Measurements from ENCODE around the gene PCBP3. TPM values are rescaled to one million over a fixed set of nuclear protein-coding genes. Genes with fewer than 3 reads are reported as not detected.

The PCBP3 gene
- polyA plus RNA-seq, 3 donors, result 1.9 to 2.0 (median 1.9) TPM

DNA sequence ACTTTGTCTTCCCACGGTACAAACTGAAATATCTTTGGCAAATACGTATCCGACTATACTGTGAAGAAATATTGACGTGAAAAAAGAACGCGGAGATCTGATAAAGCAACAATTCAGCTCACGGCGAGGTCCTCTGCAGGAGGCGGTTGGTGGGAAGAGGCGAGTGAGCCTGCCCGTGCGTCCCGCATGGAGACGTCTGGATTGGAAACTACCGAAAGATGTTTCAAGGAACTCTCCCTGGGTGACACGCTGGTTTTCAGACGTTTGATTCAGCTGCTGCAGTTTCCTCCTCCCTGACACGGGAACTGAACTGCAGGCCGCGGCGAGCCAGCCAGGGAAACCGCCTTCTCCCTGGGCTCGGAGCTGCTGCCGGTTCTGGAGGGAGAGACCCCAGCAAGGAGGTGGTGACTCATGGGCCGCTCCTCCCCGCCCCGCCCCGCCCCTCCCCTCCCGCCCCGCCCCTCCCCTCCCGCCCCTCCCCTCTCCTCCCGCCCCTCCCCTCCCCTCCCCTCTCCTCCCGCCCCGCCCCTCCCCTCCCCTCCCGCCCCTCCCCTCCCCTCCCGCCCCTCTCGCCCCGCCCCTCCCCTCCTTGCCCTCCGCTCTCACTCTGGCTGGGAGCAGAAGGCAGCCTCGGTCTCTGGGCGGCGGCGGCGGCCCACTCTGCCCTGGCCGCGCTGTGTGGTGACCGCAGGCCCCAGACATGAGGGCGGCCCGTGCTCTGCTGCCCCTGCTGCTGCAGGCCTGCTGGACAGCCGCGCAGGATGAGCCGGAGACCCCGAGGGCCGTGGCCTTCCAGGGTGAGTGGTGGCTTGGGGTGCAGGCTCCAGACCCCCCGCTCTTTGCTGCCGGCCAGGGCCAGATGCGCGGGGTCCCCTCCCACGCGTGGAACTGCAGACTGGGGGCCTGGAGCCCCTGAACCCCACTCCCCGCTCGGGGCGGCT lies 337.9 kb downstream of the PCBP3 start, which contains the start of gene COL6A1:
Gene COL6A1, plus strand, starts transcription at position 620 of the 941 bp plus-strand sequence. Its CDS starts 81 bp downstream, at position 701.
- peak; percentile 85 for DNase-seq

DNA sequence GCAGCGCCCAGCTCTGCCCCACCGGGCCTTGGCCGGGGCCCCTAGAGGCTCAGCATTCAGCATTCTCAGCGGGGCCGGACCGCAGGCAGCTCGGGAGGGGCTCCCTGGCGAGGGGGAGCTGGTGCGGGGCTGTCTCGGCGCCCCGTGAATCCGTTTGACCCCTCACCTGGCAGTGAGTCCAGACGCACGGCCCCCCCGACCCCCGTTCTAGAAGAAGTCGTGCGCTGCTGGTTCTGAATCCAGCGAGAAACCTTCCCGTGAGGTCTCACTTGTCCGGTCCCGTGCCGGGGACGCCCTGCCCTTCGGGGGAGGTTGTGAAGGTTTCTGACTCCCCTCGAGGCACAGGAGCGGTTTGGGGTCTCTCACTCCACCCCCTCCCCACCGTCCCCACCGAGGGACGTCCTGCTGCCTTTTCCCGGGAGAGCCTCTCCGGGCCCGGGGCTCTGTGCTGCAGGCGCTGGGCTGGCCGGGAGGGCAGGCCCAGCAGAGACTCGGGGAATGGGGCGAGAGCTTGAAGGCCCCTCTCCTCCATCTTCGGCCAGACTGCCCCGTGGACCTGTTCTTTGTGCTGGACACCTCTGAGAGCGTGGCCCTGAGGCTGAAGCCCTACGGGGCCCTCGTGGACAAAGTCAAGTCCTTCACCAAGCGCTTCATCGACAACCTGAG lies 338.7 kb downstream of the PCBP3 start:
- no peak for DNase-seq

DNA sequence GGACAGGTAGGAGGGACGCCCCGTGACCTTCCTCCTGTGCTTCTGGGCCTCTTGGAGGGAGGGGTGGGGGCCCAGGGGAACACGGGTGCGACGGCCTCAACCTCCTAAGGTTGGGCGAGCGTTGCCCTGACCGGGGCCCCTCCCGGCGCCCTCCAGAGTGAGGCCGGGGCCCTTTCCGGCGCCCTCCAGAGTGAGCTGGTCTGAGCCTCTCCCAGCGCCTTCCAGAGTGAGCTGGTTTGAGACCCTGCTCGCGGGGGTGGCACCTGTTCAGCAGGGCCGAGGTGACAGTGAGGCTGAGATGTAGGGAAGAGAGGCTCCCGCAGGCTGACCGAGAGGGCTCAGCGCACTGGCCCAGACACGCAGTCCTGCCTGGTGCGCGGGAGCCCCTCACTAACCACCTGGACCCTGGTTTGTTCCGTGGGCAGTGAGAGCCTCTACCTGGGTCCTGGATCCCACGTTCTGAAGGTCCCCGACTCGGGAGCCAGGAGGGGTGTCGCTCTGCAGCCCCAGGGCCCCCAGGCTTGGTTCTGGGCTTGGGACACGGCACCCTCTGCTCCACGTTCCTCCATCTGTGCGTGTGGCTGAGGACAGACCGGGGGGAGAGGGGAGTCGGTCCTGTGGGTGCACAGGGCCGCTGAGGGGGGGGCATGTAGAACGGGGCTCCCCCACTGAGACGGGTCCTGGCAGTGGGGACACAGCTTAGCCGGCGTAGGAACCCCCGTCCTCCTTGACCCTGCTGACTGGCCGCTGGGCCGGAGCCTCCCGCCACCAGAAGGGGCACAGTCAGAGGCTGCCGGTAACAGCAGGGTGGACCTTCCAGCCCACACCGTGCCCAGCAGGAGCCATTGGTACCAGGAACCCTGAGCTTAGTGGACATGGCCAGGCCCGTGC lies 339.5 kb downstream of the PCBP3 start:
- no peak for DNase-seq

DNA sequence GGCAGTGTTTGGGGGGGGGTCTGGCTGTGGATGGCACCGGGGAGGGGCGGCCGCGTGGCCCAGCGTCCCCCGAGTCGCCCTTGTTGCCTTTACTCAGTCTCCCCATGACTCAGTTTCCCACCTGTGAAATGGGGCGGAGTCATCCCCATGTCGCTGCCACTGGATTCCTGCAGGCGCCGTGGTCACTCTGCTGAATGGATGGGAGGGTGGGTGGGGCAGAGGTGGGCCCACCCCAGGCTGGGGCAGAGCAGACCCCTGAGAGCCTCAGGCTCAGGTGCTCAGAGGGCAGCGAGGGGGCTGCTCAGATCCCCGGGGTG lies 340.1 kb downstream of the PCBP3 start:
- DNase-seq, result no peak

DNA sequence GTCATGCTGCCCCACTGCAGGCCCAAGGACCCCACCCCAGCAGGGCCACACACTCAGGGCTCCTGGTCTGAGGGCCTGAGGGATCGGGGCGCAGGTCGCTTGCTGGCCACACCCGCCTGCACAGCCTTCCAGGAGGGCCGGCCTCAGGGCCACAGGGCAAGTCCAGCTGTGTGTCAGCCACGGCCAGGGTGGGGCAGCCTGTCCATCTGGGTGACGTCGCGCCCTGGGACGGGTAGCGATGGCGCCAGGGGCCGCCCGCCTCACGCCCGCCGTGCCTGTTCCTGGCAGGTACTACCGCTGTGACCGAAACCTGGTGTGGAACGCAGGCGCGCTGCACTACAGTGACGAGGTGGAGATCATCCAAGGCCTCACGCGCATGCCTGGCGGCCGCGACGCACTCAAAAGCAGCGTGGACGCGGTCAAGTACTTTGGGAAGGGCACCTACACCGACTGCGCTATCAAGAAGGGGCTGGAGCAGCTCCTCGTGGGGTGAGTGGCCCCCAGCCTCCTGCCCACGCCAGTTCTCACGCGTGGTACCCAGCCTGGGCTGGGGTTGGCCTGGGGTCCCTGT lies 340.5 kb downstream of the PCBP3 start:
- DNase-seq, result no peak

DNA sequence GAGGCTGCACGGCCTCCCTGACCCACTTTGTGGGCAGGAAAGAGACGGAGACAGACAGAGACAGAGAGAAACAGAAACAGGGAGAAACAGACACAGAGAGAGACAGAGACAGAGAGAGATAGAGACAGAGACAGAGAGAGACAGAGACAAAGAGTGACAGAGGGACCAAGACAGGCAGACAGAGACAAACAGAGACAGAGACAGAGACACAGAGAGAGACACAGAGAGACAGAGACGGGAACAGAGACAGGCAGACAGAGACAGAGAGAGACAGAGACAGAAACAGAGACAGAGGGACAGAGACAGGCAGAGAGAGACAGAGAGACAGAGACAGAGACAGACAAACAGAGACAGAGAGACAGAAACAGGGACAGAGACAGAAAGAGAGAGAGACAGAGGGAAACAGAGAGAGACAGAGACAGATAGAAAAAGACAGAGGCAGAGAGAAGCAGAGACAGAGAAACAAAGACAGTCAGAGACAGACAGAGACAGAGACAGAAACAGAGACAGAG lies 341.1 kb downstream of the PCBP3 start:
- DNase-seq, result no peak

DNA sequence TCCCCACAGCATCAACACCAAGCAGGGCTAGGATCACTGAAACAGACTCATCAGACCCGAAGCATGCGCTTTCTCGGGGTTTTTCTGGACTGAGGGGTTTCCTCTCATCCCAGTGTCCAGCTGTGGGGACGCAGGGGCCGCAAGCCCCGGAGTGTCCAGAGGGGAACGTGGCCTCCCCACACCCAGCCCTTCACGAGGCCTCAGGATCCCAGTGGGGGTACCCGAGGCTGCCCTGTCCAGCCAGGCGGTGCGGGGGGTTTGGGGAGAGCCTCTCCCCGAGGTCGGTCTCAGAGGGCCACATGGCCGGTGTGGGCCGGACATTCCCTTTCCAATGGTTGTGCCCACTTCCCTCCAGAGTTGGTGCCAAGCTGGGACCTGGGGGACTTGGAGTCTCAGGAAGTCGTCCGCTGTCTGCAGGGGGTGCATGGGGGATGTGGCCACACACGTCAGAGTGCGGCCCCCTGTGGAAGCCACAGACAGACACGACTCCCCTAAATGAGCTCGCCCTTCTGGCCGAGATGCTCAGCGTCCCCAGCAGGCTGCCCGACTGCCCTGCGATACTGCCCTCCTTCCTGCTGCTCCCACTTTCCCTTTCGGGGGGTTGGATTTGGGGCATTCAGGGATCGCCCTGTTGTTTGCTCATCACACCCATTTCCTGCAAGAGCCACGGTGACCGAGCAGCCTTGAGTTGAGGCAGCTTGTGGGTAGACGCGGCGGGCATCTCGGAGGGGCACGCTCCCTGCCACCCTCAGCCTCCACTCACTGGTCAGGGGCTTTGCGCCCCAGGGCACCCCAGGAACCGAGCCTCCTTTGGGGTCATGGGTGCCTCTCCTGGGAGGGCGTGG lies 342.2 kb downstream of the PCBP3 start:
- DNase-seq, result no peak

DNA sequence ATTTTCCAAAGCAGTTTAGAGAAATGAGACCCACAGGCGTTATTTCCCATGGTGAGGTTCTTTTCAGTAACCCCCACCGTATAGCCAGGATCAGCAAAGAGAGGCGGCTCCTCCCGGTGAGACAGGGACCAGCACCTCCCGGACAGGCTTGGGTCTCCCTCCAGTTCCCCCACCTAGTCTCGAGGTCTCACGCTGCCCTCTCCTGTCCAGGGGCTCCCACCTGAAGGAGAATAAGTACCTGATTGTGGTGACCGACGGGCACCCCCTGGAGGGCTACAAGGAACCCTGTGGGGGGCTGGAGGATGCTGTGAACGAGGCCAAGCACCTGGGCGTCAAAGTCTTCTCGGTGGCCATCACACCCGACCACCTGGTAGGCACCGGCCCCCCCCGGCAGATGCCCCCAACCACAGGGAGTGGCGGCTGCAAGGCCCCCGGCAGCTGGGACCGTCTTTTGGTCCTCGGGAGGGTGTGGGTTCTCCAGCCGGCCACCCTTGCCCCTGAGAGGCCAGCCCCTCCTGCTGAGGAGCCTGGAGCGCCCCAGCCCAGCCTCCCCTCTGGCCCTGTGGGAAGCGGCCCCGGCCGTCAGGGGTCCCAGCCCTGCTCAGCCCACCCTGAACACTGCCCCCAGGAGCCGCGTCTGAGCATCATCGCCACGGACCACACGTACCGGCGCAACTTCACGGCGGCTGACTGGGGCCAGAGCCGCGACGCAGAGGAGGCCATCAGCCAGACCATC lies 343.0 kb downstream of the PCBP3 start:
- DNase-seq, result no peak

DNA sequence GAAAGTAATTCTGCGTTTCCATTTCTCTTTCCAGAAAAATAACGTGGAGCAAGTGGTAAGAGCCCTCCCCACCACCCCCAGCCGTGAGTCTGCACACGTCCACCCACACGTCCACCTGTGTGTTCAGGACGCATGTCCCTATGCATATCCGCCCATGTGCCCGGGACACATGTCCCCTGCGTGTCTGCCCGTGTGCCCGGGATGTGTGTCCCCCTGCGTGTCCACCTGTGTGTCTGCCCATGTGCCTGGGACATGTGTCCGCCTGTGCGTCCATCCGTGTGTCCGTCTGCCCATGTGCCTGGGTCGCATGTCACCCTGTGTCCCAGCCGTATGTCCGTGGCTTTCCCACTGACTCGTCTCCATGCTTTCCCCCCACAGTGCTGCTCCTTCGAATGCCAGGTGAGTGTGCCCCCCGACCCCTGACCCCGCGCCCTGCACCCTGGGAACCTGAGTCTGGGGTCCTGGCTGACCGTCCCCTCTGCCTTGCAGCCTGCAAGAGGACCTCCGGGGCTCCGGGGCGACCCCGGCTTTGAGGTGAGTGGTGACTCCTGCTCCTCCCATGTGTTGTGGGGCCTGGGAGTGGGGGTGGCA lies 343.7 kb downstream of the PCBP3 start:
- no peak for DNase-seq

DNA sequence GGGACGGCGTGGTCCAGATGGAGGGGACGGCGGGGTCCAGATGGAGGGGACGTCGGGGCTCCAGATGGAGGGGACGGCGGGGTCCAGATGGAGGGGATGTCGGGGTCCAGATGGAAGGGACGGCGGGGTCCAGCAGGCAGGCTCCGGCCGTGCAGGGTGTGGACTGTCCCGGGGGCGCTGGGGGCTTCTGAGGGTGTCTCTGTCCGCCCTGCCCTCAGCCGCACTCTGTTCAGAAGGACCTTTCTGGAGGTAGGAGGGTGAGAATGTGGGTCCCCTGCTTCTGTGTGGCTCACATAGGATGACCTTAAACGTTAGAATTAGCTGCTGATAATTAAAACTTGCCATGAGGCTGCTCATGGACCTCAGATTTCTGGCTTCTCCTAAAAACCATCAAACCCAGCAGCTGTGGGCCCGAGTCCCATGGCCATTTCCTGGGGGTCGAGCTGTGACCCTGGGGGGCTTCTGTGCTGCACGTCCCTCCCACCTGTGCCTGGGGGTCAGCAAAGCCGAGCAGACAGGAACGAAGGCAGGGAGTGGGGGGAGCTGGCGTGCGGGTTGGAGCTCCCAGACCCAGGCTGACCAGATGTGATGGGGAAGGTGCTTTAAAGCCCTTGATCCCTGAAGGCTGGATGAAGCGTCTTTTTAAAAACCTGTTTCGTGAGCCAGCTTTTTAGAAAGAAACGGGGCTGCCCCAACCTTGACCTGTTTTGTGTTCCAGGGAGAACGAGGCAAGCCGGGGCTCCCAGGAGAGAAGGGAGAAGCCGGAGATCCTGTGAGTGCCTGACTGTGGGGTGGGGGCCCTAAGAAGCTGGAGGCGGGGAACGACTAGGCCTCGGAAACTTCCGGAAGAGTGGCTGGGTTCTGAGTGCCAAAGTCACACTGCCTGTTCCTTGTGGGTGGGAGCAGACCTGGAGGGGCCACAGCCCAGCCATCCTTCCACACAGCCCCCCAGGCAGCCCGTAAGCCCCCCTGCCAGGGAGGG lies 345.1 kb downstream of the PCBP3 start:
- DNase-seq, result no peak

DNA sequence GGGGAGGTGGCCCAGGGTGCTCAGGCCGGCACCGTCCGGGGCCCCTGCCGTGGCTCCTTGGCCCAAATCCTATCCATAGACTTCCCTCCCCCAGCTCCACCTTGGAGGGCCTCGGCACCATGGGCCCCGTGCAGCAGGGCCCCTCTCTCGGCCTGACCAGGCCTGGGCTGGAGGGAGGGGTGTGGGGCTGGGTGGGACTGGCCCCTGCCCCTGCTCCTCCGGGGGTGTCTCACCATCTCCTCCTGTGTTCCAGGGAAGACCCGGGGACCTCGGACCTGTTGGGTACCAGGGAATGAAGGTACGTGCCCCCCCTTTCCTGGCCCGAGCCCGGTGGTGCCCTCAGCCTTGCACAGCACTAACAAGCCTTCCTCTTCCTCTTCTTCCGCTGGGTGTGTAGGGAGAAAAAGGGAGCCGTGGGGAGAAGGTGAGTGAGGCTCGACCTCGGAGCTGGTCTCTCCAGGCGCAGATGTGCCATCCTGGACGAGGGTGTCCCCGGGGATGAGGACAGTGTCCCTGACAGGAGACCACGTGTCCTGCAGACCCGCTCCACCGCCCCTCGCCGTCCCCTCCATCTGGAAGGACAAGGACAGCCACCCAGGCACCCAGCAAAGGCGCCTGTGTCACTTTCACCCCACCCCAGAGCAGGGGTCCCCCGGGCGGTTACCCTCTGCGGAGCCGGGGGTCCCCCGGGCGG lies 346.0 kb downstream of the PCBP3 start:
- no peak for DNase-seq

DNA sequence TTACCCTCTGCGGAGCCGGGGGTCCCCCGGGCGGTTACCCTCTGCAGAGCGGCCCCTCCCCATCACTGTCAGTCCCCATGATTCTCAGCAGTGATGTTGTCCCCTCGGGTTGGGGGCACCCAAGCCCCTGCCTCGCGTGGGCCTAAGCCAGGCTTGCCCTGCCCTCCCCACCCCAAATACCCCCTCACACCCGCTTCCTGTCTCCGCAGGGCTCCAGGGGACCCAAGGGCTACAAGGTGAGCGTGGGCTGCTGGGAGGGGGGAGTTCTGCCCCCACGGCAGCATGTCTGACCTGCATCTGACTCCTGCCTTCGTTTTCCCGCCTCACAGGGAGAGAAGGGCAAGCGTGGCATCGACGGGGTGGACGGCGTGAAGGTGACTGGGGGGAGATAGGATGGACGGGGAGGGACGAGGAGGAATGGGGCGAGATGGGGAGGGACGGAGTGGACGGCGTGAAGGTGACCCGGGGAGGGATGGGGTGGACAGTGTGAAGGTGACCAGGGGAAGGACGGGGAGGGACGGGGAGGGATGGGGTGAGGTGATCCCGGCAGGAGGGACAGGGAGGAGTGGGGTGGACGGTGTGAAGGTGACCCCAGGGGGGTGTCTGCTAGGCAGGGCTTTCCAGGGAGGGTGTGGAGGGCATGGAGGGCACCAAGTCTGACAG lies 346.7 kb downstream of the PCBP3 start:
- no peak for DNase-seq

DNA sequence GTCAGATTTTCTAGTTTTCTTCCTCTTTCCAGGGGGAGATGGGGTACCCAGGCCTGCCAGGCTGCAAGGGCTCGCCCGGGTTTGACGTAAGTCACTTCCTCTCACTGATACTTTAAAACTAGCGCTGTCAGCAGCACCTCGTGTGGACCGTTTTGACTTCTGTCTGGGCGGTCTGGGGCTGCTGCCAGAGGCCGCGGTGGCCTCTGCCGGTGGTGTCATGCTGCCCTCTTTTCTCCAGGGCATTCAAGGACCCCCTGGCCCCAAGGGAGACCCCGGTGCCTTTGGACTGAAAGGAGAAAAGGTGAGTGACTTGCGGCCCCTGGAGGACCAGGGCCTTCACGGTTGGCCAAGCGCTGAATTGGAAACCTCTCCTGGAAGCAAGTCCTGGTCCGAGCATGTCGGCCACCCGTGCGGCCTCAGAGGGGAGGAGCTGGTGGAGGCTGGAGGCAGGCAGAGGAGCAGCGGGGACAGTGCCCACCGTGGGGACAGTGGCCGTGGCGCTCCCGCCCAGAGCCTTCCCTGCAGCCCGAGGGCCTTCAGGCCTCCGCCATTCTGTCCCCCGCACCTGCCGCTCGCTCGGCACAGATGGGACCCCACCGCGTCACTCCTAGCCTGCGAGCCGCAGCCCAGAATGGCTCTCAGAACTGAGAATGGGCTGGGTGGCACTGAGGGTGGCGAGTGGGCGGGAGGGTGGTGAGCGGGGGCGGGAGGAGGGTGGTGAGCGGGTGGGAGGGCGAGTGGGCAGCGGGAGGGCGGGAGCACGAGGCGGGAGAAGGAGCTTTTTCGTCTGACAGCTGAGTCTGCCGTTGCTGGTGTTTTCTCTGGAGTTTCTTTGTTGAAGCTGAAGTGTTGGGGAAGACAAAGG lies 347.4 kb downstream of the PCBP3 start:
- DNase-seq, result no peak

DNA sequence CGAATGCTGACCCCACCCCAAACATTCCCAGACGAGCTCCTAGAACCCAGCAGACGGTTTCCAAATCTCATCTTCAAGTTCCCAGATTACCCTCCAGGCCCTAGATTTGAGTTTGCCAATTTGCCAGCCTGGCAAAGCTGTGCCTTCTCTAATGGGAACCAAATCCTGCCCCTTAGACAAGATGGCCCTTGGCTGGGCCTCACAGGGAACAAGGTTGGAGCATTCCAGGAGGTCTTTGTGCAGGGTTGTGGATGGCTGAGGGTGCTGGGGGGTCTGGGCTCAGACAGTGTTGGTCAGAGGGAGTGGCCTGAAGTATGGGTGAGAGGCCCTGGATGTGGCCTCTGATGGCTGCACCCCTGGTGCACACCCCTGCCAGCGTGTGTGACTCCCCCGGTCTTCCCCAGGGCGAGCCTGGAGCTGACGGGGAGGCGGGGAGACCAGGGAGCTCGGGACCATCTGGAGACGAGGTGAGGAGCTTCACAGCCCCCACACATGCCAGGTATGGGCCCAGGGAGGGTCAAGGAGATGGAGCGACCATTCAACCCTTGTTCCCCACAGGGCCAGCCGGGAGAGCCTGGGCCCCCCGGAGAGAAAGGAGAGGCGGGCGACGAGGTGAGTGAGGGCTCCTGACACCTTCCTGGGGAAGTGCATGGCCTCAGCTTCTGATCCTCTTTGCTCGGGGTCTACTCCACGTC lies 348.2 kb downstream of the PCBP3 start:
- DNase-seq, result no peak
